GM12878 (cell line): ENCODE data around the gene SLC1A7. TPM values are rescaled to one million over a fixed set of nuclear protein-coding genes. Genes with fewer than 3 reads are reported as not detected.

Source experiments
- ATAC-seq: fragments of 200-7000 bp; cut with Tn5 transposase; 3 replicates; pipeline ENCODE4 v1.9.1; 2020; ENCODE audit warnings: mild to moderate bottlenecking, moderate library complexity
- BruUV-seq: library from RNA; stranded (reverse); fragments of 400-500 nt; replicated peaks from 2 replicates; lab custom pipeline; 2021; lab: Mats Ljungman, UMichigan
- CTCF ChIA-PET: fragments of 300-600 bp; sonication (Branson Sonifier 250); formaldehyde crosslinking; extraction: SDS; loops from one replicate; lab custom pipeline; 2021; ENCODE audit warnings: inconsistent platforms; lab: Yijun Ruan, JAX
- POLR2A ChIA-PET: fragments of 350-600 bp; formaldehyde crosslinking; extraction: SDS; loops from one replicate; lab custom pipeline; 2021; ENCODE audit warnings: inconsistent platforms; lab: Charles Lee
- RAD21 ChIA-PET: fragments of 300-600 bp; sonication (Branson Sonifier 250); formaldehyde crosslinking; loops from one replicate; lab custom pipeline; 2023; ENCODE audit warnings: antibody characterized with exemption; ENCODE audit not compliant: unreplicated experiment; lab: Charles Lee
- SMC1A ChIA-PET: fragments of 300-600 bp; sonication (Branson Sonifier 250); formaldehyde crosslinking; loops from one replicate; lab custom pipeline; 2023; ENCODE audit not compliant: unreplicated experiment, uncharacterized antibody; lab: Charles Lee
- DNase-seq: peaks from one replicate; pipeline ENCODE4 v3.0.0-alpha.2; 2011; ENCODE audit warnings: low read depth, low spot score
- FAIRE-seq: peaks from 3 replicates; lab custom pipeline; 2011; peaks lifted over from hg19 to GRCh38; lab: Jason Lieb, UNC
- H2AFZ ChIP-seq: 2 replicates; pipeline ENCODE4 v1.6.0; 2011; ENCODE audit warnings: low read depth, low read length, control low read depth; ENCODE audit not compliant: control insufficient read depth
- H3K27ac ChIP-seq: 2 replicates; pipeline ENCODE4 v1.5.1; 2011; ENCODE audit warnings: control low read depth; ENCODE audit not compliant: control insufficient read depth, insufficient read depth
- H3K27me3 ChIP-seq, 2 experiments: replicated peaks in 1 of 2; 2 replicates each; pipeline versions ENCODE4 v1.6.0 to v1.6.1; 2011; ENCODE audit warnings: low read length in 1 of 2; ENCODE audit not compliant: control insufficient read depth in 2 of 2, insufficient read depth in 2 of 2
- H3K36me3 ChIP-seq, 2 experiments: 2 replicates each; pipeline ENCODE4 v1.5.1; 2011; ENCODE audit warnings: low read length in 1 of 2; ENCODE audit not compliant: control insufficient read depth in 2 of 2, insufficient read depth in 2 of 2
- H3K4me1 ChIP-seq: 2 replicates; pipeline ENCODE4 v1.6.1; 2011; ENCODE audit warnings: mild to moderate bottlenecking, low read length, moderate library complexity, mixed read lengths; ENCODE audit not compliant: control insufficient read depth, insufficient read depth
- H3K4me2 ChIP-seq: 2 replicates; pipeline ENCODE4 v1.6.0; 2011; ENCODE audit warnings: control low read depth; ENCODE audit not compliant: control insufficient read depth, insufficient read depth
- H3K4me3 ChIP-seq: fragments of 200-600 bp; sonication (generic); 2 replicates; pipeline ENCODE4 v1.5.1; 2016
- H3K79me2 ChIP-seq: 2 replicates; pipeline ENCODE4 v1.6.0; 2011; ENCODE audit warnings: low read length; ENCODE audit not compliant: control insufficient read depth, insufficient read depth
- H3K9ac ChIP-seq: 2 replicates; pipeline ENCODE4 v1.8.0; 2011; ENCODE audit warnings: low read length, control low read depth, mixed read lengths; ENCODE audit not compliant: control insufficient read depth, insufficient read depth
- H3K9me3 ChIP-seq: replicated peaks from 3 replicates; pipeline ENCODE4 v1.5.1; 2011; ENCODE audit warnings: mild to moderate bottlenecking, low read length; ENCODE audit not compliant: control insufficient read depth, insufficient read depth
- H4K20me1 ChIP-seq: 2 replicates; pipeline ENCODE4 v1.6.0; 2011; ENCODE audit not compliant: control insufficient read depth, insufficient read depth
- CHD1 ChIP-seq: IDR thresholded peaks from 2 replicates; pipeline ENCODE4 v1.6.1; 2012; ENCODE audit warnings: low read depth, low read length, improper control_type of control experiment
- IRF4 ChIP-seq: IDR thresholded peaks from 2 replicates; pipeline ENCODE4 v1.6.1; 2011; ENCODE audit warnings: low read depth, low read length
- JUND ChIP-seq: IDR thresholded peaks from 2 replicates; pipeline ENCODE4 v1.6.1; 2012; ENCODE audit warnings: low read depth, mild to moderate bottlenecking, low read length, improper control_type of control experiment, moderate library complexity
- MXI1 ChIP-seq: fragments of 150-350 bp; IDR thresholded peaks from 2 replicates; pipeline ENCODE4 v1.6.1; 2011; ENCODE audit warnings: low read depth, mild to moderate bottlenecking, inconsistent platforms, low read length, improper control_type of control experiment
- POLR2AphosphoS5 ChIP-seq: IDR thresholded peaks from 2 replicates; pipeline ENCODE4 v1.6.1; 2011; ENCODE audit warnings: mild to moderate bottlenecking, low read length, inconsistent platforms
- STAT3 ChIP-seq: IDR thresholded peaks from 2 replicates; pipeline ENCODE4 v1.6.1; 2011; ENCODE audit warnings: low read depth, low read length, improper control_type of control experiment
- TCF7 ChIP-seq: IDR thresholded peaks from 2 replicates; pipeline ENCODE4 v1.6.1; 2014; ENCODE audit warnings: antibody characterized with exemption, borderline replicate concordance
- WRNIP1 ChIP-seq: IDR thresholded peaks from 2 replicates; pipeline ENCODE4 v1.6.1; 2011; ENCODE audit warnings: low read depth, low read length, improper control_type of control experiment, borderline replicate concordance
- WGBS: methylation state at CpG from one replicate; pipeline ENCODE4 v1.1.6; 2016; ENCODE audit warnings: low lambda C conversion rate; ENCODE audit not compliant: insufficient replicate concordance, insufficient coverage; ENCODE audit errors: missing lambda C conversion rate; 5-methylcytosine and 5-hydroxymethylcytosine counted together
- in situ Hi-C: fragments of 300-500 bp; cut with MboI; formaldehyde crosslinking; loops from 9 replicates; pipeline ENCODE4 v1.14.3; 2018; ENCODE audit warnings: mixed read lengths
- intact Hi-C: fragments of 100-400 bp; cut with micrococcal nuclease; formaldehyde crosslinking; loops from one replicate; pipeline ENCODE4 v1.14.2; 2022; ENCODE audit not compliant: unreplicated experiment
- polyA plus RNA-seq, 11 experiments: library from polyadenylated mRNA; depleted of rRNA in 4 of 11; unstranded in 6 of 11; stranded (reverse) in 5 of 11; fragments of >200 nt; fragmentation: Nextera tagmentation in 4 of 11; fragmentation: Illumina TruSeq in 1 of 11; extraction: Ambion mirVana in 4 of 11; extraction: Trizol in 1 of 11; gene quantifications; 1 replicate in 1 of 11; 2 replicates in 10 of 11; pipeline versions ENCODE4 v1.2.1 to v1.2.3, GENCODE V29; 2011 to 2016; ENCODE audit warnings: inconsistent platforms in 2 of 11, missing spikeins in 2 of 11, low read depth in 1 of 11
- total RNA-seq, 4 experiments: library from RNA; depleted of rRNA in 3 of 4; stranded (reverse); fragments of >200 nt in 3 of 4; fragmentation: Illumina TruSeq in 1 of 4; extraction: Trizol in 1 of 4; gene quantifications; 2 replicates each; pipeline versions ENCODE4 v1.2.1 to v1.2.3, GENCODE V29; 2013 to 2021
- TF ChIP-seq, protein P1 (sequence below): IDR thresholded peaks from 2 replicates; pipeline ENCODE4 v1.6.1; 2012; ENCODE audit warnings: low read length, inconsistent platforms
- TF ChIP-seq, protein P2 (sequence below): fragments of 450-650 bp; IDR thresholded peaks from 2 replicates; pipeline ENCODE4 v1.6.1; 2018; ENCODE audit warnings: mild to moderate bottlenecking, low read depth, moderate library complexity; ENCODE audit not compliant: partially characterized antibody
- TF ChIP-seq, protein P3 (sequence below): fragments of 450-650 bp; IDR thresholded peaks from 2 replicates; pipeline ENCODE4 v1.6.1; 2017; ENCODE audit warnings: low read depth, mild to moderate bottlenecking, moderate library complexity
- TF ChIP-seq, protein P4 (sequence below): IDR thresholded peaks from 2 replicates; pipeline ENCODE4 v1.6.1; 2011; ENCODE audit warnings: mild to moderate bottlenecking, low read depth, low read length, moderate library complexity; ENCODE audit not compliant: insufficient replicate concordance

The SLC1A7 gene
- total and polyA plus RNA-seq, 10 of the 15 experiments (the other 5 are each of a cell fraction or from before 2014, with no cell fraction given) = not detected

DNA sequence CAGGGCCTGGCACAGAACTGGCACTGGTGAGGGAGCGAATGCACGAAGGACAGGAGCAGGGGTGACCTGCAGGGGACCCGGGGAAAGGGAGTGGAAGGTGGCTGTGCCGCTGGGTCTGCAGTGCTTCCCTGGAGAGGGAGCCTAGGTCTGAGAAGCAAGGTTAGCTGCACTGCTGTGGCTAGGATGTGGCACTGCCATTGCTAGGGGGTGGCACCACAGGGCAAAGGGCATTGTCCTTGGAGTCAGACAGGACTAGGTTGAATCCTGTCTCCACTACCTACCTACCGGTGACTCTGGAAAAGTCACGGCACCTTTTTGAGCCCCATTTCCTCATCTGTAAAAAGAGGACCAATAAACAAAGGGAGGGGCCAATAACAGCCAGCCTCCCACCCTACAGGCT is 28.3 kb downstream of the SLC1A7 start:
- ChIA-PET POLR2A (no interaction called here), RAD21 (no interaction called here), CTCF (no interaction called here), SMC1A (no interaction called here)
- Histone ChIP-seq H3K9me3 (no peaks in the 10 kb centered on the region; the same call in 2 of the 3 replicates), H3K4me3 (no peak overlapping the region), H3K36me3 (no peaks in the 10 kb centered on the region), H3K4me1 (no peaks in the 10 kb centered on the region), H3K79me2 (no peaks in the 10 kb centered on the region), H3K4me2 (no peak overlapping the region), H3K9ac (no peak overlapping the region), H2AFZ (no peak overlapping the region), H3K27me3 (no peaks in the 10 kb centered on the region; a peak in 1 of 4 replicates), H4K20me1 (no peaks in the 10 kb centered on the region), H3K27ac (no peak overlapping the region)
- TF ChIP-seq IRF4 (no peak), WRNIP1 (no peak), JUND (no peak), MXI1 (no peak)
- TF ChIP-seq, protein P1, sequence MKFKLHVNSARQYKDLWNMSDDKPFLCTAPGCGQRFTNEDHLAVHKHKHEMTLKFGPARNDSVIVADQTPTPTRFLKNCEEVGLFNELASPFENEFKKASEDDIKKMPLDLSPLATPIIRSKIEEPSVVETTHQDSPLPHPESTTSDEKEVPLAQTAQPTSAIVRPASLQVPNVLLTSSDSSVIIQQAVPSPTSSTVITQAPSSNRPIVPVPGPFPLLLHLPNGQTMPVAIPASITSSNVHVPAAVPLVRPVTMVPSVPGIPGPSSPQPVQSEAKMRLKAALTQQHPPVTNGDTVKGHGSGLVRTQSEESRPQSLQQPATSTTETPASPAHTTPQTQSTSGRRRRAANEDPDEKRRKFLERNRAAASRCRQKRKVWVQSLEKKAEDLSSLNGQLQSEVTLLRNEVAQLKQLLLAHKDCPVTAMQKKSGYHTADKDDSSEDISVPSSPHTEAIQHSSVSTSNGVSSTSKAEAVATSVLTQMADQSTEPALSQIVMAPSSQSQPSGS = no peak
- no peak for ATAC-seq
- DNase-seq = no peak
- intact Hi-C loops (no loop called here), in situ Hi-C loops (no loop called here)
- WGBS = 61% methylated on average over 5 of the region's 6 CpGs
- BruUV-seq = no TSS peak
- no peak for FAIRE-seq

DNA sequence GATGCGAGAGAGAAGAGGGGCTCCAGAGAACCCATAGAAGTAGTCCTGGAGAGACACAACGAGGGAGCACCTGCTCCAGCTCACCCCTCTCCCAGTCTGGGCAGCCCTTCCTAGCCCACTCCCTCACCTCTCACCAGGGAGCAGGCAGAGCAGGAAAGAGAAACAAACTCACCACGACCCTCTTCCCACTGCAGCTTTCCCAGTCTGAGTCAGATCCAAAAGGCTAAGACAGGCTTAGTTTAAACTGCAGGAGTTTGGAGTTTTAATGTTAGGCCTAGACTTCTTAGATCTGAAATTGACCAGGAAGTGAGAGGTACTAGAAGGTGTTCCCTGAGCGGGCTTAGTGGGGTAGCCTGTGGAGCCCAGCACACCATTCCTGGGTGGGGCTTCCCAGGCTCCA is 29.6 kb downstream of the SLC1A7 start:
- Histone ChIP-seq H4K20me1 (no peaks in the 10 kb centered on the region), H3K27ac (no peak overlapping the region), H3K27me3 (no peaks in the 10 kb centered on the region; a peak in 1 of 4 replicates), H3K79me2 (no peaks in the 10 kb centered on the region), H3K9ac (no peak overlapping the region), H3K4me2 (no peak overlapping the region), H3K9me3 (no peaks in the 10 kb centered on the region; the same call in 2 of the 3 replicates), H2AFZ (no peak overlapping the region), H3K36me3 (no peaks in the 10 kb centered on the region), H3K4me1 (no peaks in the 10 kb centered on the region), H3K4me3 (no peak overlapping the region)
- FAIRE-seq (no peak), DNase-seq (no peak), ATAC-seq (no peak)
- CTCF ChIA-PET = no interaction called here
- SMC1A ChIA-PET = no interaction called here
- 17% methylated on average over 4 of the region's 4 CpGs for WGBS
- in situ Hi-C loops (no loop called here), intact Hi-C loops (no loop called here)
- RAD21 ChIA-PET = no interaction called here
- BruUV-seq = no TSS peak
- POLR2A ChIA-PET = interaction anchor here (0.5 kb wide), 1 partner anchor 58 kb away, joined by 3 read pairs; no protein-coding TSS in a partner anchor
- TF ChIP-seq TCF7 = no peak
- TF ChIP-seq, protein P2, sequence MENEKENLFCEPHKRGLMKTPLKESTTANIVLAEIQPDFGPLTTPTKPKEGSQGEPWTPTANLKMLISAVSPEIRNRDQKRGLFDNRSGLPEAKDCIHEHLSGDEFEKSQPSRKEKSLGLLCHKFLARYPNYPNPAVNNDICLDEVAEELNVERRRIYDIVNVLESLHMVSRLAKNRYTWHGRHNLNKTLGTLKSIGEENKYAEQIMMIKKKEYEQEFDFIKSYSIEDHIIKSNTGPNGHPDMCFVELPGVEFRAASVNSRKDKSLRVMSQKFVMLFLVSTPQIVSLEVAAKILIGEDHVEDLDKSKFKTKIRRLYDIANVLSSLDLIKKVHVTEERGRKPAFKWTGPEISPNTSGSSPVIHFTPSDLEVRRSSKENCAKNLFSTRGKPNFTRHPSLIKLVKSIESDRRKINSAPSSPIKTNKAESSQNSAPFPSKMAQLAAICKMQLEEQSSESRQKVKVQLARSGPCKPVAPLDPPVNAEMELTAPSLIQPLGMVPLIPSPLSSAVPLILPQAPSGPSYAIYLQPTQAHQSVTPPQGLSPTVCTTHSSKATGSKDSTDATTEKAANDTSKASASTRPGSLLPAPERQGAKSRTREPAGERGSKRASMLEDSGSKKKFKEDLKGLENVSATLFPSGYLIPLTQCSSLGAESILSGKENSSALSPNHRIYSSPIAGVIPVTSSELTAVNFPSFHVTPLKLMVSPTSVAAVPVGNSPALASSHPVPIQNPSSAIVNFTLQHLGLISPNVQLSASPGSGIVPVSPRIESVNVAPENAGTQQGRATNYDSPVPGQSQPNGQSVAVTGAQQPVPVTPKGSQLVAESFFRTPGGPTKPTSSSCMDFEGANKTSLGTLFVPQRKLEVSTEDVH = no peak
- no peak for TF ChIP-seq STAT3
- TF ChIP-seq, protein P3, sequence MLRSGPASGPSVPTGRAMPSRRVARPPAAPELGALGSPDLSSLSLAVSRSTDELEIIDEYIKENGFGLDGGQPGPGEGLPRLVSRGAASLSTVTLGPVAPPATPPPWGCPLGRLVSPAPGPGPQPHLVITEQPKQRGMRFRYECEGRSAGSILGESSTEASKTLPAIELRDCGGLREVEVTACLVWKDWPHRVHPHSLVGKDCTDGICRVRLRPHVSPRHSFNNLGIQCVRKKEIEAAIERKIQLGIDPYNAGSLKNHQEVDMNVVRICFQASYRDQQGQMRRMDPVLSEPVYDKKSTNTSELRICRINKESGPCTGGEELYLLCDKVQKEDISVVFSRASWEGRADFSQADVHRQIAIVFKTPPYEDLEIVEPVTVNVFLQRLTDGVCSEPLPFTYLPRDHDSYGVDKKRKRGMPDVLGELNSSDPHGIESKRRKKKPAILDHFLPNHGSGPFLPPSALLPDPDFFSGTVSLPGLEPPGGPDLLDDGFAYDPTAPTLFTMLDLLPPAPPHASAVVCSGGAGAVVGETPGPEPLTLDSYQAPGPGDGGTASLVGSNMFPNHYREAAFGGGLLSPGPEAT = no peak
- TF ChIP-seq POLR2AphosphoS5 = no peak
- TF ChIP-seq, protein P4, sequence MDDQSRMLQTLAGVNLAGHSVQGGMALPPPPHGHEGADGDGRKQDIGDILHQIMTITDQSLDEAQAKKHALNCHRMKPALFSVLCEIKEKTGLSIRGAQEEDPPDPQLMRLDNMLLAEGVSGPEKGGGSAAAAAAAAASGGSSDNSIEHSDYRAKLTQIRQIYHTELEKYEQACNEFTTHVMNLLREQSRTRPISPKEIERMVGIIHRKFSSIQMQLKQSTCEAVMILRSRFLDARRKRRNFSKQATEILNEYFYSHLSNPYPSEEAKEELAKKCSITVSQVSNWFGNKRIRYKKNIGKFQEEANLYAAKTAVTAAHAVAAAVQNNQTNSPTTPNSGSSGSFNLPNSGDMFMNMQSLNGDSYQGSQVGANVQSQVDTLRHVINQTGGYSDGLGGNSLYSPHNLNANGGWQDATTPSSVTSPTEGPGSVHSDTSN = no peak
- no peak for TF ChIP-seq CHD1
